Medulla oblongata (tissue), 1 donor: ENCODE data around the gene GRIK1.

Source experiments
- DNase-seq: peaks from one replicate; pipeline ENCODE4 v3.0.0-alpha.2; 2015; ENCODE audit errors: extremely low spot score

Gene GRIK1

GRCh38 chr21:29719521-29719920 is 220.3 kb downstream of the GRIK1 start:
- DNase-seq = no peak

GRCh38 chr21:29718081-29718815 is 221.5 kb downstream of the GRIK1 start:
- DNase-seq = no peak

- no peak for DNase-seq
Observed at GRCh38 chr21:29717659-29718058, 222.1 kb downstream of the GRIK1 start.

GRCh38 chr21:29716753-29717152 is 223.0 kb downstream of the GRIK1 start:
- no peak for DNase-seq

- DNase-seq = no peak
Observed at GRCh38 chr21:29715089-29715488, 224.7 kb downstream of the GRIK1 start.

GRCh38 chr21:29712818-29713217 is 227.0 kb downstream of the GRIK1 start:
- no peak for DNase-seq

GRCh38 chr21:29711236-29711635 is 228.6 kb downstream of the GRIK1 start:
- DNase-seq = no peak

GRCh38 chr21:29710498-29710897 is 229.3 kb downstream of the GRIK1 start:
- no peak for DNase-seq

- no peak for DNase-seq
Observed at GRCh38 chr21:29708401-29708800, 231.4 kb downstream of the GRIK1 start.

- DNase-seq = no peak
Observed at GRCh38 chr21:29704719-29705118, 235.1 kb downstream of the GRIK1 start.

GRCh38 chr21:29701676-29702075 is 238.1 kb downstream of the GRIK1 start:
- DNase-seq = no peak

GRCh38 chr21:29697555-29698193 is 242.1 kb downstream of the GRIK1 start:
- DNase-seq = no peak

- no peak for DNase-seq
Observed at GRCh38 chr21:29696937-29697336, 242.9 kb downstream of the GRIK1 start.

- no peak for DNase-seq
Observed at GRCh38 chr21:29691616-29692491, 247.9 kb downstream of the GRIK1 start.

- DNase-seq = no peak
Observed at GRCh38 chr21:29689753-29690152, 250.0 kb downstream of the GRIK1 start.

GRCh38 chr21:29684106-29684505 is 255.7 kb downstream of the GRIK1 start:
- DNase-seq = no peak

GRCh38 chr21:29682800-29683199 is 257.0 kb downstream of the GRIK1 start:
- no peak for DNase-seq

- DNase-seq = no peak
Observed at GRCh38 chr21:29680273-29680672, 259.5 kb downstream of the GRIK1 start.

- DNase-seq = no peak
Observed at GRCh38 chr21:29678626-29679025, 261.2 kb downstream of the GRIK1 start.

- no peak for DNase-seq
Observed at GRCh38 chr21:29677326-29677725, 262.5 kb downstream of the GRIK1 start.

- DNase-seq = no peak
Observed at GRCh38 chr21:29676395-29676794, 263.4 kb downstream of the GRIK1 start.

GRCh38 chr21:29675451-29675850 is 264.3 kb downstream of the GRIK1 start:
- no peak for DNase-seq

GRCh38 chr21:29674343-29674742 is 265.5 kb downstream of the GRIK1 start:
- DNase-seq = no peak
